GM12878 (cell line): ENCODE data around the gene TOMT.

Experiments
- EZH2 ChIP-seq: IDR thresholded peaks from 2 replicates; pipeline ENCODE4 v1.6.1; 2012; ENCODE audit warnings: low read depth, mild to moderate bottlenecking, control low read depth, inconsistent platforms, low read length, borderline replicate concordance; ENCODE audit not compliant: control insufficient read depth
- HDAC6 ChIP-seq: fragments of 200-600 bp; sonication (generic); IDR thresholded peaks from one replicate; pipeline ENCODE4 v1.8.0; 2017; ENCODE audit warnings: antibody characterized with exemption; ENCODE audit not compliant: unreplicated experiment
- NFIC ChIP-seq: IDR thresholded peaks from 2 replicates; pipeline ENCODE4 v1.6.1; 2012; ENCODE audit warnings: low read depth, mild to moderate bottlenecking, inconsistent platforms, low read length, moderate library complexity
- POLR2A ChIP-seq: IDR thresholded peaks from 2 replicates; pipeline ENCODE4 v1.6.1; 2011; ENCODE audit warnings: low read depth, mild to moderate bottlenecking, low read length
- RAD21 ChIP-seq: IDR thresholded peaks from 2 replicates; pipeline ENCODE4 v1.6.1; 2011; ENCODE audit warnings: mild to moderate bottlenecking, low read depth, low read length, moderate library complexity; ENCODE audit not compliant: insufficient read depth
- RB1 ChIP-seq: fragments of 450-650 bp; formaldehyde crosslinking; IDR thresholded peaks from 2 replicates; pipeline ENCODE4 v1.6.1; 2017; ENCODE audit warnings: mild to moderate bottlenecking, borderline replicate concordance
- RELA ChIP-seq: fragments of 450-650 bp; IDR thresholded peaks from 2 replicates; pipeline ENCODE4 v1.8.0; 2014; ENCODE audit warnings: borderline replicate concordance; ENCODE audit not compliant: partially characterized antibody
- SUZ12 ChIP-seq: fragments of 200-600 bp; sonication (generic); IDR thresholded peaks from one replicate; pipeline ENCODE4 v1.6.1; 2018; ENCODE audit warnings: antibody characterized with exemption, mild to moderate bottlenecking; ENCODE audit not compliant: unreplicated experiment
- ZNF24 ChIP-seq: fragments of 450-650 bp; IDR thresholded peaks from 2 replicates; pipeline ENCODE4 v1.6.1; 2017; ENCODE audit warnings: antibody characterized with exemption, mild to moderate bottlenecking
- TF ChIP-seq, protein P1 (sequence below): IDR thresholded peaks from 2 replicates; pipeline ENCODE4 v1.6.1; 2012; ENCODE audit warnings: low read depth, low read length, improper control_type of control experiment
- TF ChIP-seq, protein P2 (sequence below): IDR thresholded peaks from 2 replicates; pipeline ENCODE4 v1.6.1; 2012; ENCODE audit warnings: low read length, inconsistent platforms
- TF ChIP-seq, protein P3 (sequence below), 3 experiments: IDR thresholded peaks in 2 of 3; conservative IDR thresholded peaks in 1 of 3; 2 replicates each; pipeline ENCODE4 v1.5.1; 2011; ENCODE audit warnings: low read depth in 3 of 3, low read length in 3 of 3, mild to moderate bottlenecking in 3 of 3, control low read depth in 2 of 3, moderate library complexity in 2 of 3, inconsistent platforms in 1 of 3, mixed read lengths in 1 of 3; ENCODE audit not compliant: control insufficient read depth in 2 of 3, insufficient read depth in 1 of 3; ENCODE audit errors: extremely low read depth in 1 of 3

DNA sequence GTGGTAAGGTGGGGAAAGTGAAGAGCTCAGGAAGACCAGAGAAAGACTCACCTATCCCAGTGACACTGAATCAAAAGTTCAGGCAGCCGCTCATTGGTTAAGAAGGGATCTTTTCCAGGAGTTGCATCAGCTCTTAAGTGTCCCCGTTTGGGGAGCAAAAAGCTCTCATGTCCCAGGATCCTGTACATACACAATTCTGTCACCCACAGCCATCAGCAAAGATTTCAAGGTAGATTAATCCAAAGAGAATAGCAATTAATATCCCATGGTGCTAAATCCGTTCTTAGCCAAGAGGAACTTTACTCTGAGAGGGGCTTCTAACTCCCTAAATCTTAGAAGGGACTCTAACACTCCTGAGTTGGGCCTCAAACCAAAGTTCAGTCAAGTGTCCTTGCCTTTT, 49.1 kb downstream of the TOMT start:
- TF ChIP-seq RELA (no peak), POLR2A (no peak), SUZ12 (no peak), EZH2 (no peak), HDAC6 (no peak), RB1 (no peak), RAD21 (no peak), NFIC (no peak), ZNF24 (no peak)
- TF ChIP-seq, protein P1, sequence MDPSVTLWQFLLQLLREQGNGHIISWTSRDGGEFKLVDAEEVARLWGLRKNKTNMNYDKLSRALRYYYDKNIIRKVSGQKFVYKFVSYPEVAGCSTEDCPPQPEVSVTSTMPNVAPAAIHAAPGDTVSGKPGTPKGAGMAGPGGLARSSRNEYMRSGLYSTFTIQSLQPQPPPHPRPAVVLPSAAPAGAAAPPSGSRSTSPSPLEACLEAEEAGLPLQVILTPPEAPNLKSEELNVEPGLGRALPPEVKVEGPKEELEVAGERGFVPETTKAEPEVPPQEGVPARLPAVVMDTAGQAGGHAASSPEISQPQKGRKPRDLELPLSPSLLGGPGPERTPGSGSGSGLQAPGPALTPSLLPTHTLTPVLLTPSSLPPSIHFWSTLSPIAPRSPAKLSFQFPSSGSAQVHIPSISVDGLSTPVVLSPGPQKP: no peak
- TF ChIP-seq, protein P2, sequence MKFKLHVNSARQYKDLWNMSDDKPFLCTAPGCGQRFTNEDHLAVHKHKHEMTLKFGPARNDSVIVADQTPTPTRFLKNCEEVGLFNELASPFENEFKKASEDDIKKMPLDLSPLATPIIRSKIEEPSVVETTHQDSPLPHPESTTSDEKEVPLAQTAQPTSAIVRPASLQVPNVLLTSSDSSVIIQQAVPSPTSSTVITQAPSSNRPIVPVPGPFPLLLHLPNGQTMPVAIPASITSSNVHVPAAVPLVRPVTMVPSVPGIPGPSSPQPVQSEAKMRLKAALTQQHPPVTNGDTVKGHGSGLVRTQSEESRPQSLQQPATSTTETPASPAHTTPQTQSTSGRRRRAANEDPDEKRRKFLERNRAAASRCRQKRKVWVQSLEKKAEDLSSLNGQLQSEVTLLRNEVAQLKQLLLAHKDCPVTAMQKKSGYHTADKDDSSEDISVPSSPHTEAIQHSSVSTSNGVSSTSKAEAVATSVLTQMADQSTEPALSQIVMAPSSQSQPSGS: no peak
- TF ChIP-seq, protein P3, sequence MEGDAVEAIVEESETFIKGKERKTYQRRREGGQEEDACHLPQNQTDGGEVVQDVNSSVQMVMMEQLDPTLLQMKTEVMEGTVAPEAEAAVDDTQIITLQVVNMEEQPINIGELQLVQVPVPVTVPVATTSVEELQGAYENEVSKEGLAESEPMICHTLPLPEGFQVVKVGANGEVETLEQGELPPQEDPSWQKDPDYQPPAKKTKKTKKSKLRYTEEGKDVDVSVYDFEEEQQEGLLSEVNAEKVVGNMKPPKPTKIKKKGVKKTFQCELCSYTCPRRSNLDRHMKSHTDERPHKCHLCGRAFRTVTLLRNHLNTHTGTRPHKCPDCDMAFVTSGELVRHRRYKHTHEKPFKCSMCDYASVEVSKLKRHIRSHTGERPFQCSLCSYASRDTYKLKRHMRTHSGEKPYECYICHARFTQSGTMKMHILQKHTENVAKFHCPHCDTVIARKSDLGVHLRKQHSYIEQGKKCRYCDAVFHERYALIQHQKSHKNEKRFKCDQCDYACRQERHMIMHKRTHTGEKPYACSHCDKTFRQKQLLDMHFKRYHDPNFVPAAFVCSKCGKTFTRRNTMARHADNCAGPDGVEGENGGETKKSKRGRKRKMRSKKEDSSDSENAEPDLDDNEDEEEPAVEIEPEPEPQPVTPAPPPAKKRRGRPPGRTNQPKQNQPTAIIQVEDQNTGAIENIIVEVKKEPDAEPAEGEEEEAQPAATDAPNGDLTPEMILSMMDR (IDR thresholded peaks at IDR 0.05 in 2 of 3, conservative IDR thresholded peaks at IDR 0.05 in 1 of 3; ENCODE audit: control insufficient read depth in 2 of 3, extremely low read depth in 1 of 3, insufficient read depth in 1 of 3, low read depth in 3 of 3, low read length in 3 of 3): no peak
